GM21381 (cell line): ENCODE data around the gene CDYL2.
"Not testable (repeated sequence)": the region's sequence is repeated elsewhere in the genome, so short reads cannot be mapped to it uniquely, and the experiment has no call there.

Source experiments
- ATAC-seq: cut with Tn5 transposase; IDR thresholded peaks from one replicate; pipeline ENCODE4 v1.9.1; 2021; ENCODE audit warnings: mild to moderate bottlenecking, moderate library complexity; ENCODE audit not compliant: unreplicated experiment

Gene CDYL2

DNA sequence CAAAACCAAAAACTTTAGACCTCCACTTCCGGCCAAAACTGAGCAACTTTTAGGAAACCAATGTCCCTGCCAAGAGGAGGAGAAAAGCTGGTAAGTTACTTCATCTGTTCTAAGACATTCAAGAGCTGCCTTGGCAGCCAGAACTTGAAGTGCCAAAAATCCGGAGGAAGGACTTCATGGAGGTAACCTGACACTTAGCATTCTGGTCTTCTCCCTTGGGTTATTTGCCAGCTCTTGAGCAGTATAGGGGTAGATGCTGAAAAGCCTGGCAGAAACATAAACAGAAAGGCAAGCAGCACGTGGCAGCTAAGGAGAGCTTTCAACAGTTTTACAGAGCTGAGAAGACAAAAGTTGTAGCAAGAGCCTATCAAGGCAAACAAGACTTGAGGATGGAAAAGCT lies 53.2 kb downstream of the CDYL2 start:
- ATAC-seq: no peak

DNA sequence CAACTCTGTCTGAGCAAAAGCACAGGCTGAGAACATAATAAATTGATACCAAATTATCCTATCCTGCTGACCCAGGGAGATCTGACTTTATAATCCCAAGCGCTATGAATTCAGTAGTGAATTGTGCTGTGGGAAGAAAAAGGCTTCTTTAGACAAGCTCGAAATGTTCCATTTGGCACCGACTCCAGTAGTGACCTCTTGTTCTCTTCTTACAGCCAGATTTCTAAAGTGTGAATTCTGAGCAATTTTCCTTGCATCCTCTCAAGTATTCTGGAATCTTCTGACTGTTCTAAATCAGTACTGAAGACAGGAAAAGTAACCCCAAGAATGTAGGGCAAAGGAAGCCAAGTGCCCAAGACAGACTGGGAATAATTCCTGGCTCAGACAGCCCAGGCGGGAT lies 58.2 kb downstream of the CDYL2 start:
- no peak for ATAC-seq

DNA sequence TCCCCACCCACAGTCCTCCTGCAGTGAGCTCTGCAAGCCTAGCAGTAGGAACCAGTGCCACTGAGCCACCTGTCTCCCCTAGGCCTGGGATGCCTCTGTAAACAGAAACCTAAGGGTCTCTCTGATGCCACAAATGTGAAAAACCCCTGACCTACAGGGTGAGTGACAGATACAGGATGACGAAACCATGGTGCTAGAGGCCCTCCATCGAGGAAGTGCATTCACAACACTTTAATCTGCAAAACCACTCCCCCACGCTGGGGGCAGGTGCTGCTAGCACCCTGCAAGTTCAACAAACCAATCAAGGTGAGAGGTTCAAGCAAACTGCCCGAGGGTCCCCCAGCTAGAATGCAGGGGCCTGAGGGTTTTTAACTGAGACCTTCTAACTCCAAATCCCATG lies 59.5 kb downstream of the CDYL2 start:
- no peak for ATAC-seq

DNA sequence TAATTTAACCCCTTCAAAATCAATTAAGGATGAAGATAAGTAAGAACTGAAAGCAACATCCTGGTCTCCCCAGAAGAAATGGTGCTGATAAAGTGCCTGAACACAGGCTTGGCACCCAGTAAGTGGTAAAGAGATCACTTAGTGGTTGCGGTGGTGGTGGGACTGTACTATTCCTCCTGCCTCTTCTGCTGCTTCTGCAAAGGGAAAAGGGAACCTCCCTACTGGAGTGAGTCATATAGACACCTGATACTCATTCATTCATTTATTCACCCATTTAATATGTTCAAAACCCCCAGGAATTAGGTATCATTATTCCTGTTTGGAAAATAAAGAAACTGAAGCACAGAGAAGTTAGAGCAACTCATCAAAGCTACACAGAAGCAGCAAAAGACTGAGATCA lies 60.6 kb downstream of the CDYL2 start:
- no peak for ATAC-seq

DNA sequence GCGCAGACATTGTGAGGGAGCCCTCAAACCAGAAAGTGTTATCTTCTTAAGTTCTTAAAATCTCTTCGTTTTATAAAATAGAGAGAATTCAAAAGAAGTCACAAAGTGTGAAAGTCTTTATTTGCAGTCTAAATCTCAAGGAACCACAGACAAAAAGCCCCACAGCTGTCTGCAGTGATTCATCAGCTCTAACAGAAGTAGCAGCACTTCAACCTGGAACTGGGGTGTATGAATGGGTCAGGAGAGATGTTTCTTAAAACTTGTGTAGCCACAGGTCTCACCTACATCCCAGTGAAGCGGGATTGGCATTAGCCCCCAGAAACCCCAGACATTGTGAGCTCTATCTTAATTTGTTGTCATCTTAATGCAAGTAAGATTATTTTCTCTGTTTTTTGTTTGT lies 61.1 kb downstream of the CDYL2 start:
- ATAC-seq: no peak

DNA sequence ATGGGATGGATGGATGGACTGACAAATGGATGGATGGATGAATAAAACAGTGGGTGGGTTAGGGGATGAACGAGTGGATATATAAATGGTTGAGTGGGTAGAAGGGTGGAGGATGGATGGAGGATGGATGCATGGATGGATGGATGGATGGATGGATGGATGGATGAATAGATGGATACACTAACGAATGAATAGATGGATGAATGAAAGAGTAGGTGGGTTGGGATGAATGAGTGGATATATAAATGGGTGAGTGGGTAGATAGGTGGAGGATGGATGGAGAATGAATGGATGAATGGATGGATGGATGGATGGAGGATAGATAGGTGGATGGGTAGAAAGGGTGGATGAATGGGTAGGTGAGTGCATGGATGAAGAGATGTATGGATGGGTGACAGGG lies 62.1 kb downstream of the CDYL2 start:
- no peak for ATAC-seq

DNA sequence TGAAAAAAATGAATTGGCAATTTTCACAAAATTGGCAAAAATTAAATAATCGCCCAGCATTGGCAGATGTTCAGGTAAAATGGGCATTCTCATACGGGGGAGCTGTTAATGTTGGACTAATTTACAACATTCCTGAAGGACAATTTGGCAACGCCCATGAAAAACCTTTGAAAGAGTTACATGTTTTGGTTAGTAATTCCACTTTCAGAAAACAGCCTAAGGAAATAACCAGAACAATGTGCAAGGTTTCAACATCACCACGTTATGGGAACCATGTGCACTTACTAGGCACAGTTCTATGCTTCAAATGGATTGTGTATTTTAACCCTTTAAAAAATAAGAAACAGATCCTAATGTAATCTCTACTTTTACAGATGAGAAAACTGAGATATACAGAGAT lies 62.7 kb downstream of the CDYL2 start:
- ATAC-seq: no peak

DNA sequence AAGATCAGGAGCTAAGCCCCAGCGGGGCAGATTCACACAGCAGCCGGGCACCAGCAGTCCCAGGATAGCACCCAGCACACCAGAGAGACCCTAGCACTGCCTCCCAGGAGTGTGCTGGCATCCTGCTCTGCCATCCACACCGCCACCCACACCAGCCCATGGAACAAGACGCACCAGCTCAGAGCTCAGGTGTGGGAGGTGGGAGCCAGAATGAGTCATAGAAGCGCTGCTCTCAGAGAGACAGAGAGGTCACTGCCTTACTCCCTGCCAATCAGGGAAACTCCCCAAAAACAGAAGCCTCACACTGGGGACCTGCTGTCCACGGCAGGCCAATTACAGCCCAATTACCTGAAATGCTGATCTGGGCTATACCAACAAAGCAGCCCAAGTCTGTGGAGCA lies 64.9 kb downstream of the CDYL2 start:
- ATAC-seq: no peak

DNA sequence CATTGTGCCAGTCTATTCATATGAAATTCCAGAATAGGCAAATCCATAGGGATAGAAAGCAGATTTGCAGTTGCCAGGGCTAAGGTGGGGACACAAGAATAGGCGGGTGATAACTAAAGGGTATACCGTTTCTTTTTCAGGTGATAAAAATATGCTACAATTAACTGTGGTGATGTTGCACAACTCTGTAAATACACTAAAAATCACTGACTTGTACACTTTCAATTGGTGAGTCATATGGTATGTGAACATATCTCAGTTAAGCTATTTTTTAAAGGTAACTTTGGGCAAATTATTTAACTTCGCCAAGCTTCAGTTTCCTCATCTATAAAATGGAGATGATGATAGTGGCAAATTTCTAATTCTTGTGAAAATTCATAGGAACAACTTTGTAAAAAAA lies 65.9 kb downstream of the CDYL2 start:
- ATAC-seq: no peak

DNA sequence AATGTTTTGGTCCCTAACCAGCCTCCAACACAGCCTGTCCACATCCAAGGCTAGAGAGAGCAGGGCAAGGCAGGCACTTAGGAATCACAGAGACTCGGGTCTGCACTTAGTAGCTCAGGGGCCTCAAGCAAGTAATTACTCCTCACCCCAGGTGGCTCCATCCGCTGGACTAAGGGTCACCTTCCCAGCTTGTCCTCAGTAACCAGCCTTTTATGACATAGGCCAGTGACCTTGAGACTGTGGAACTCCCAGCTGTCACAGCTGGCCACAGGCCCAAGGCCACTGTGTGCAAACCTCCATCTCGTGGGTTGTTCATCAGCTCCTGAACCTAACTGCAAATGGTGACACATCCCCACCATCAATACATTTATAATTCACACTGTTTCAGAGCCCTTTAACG lies 68.6 kb downstream of the CDYL2 start:
- ATAC-seq: no peak

DNA sequence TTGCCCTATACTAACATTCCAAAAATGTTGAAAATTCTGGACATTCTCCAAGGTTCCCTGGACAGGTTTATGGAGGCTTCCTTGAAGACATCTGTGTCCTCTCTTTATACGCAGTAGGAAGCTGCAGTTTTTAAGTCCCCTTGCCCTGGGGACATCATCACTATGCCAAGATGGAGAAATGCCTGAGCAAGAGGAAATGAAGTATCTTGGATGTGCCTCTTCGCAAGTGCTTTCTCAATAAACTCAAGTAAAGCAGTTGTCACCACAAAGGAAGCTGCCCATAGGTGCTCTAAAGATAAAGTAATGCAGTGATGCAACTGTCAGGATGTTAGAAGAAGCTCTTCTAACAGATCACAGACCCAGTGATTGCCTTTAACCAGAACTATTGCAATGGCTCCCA lies 71.0 kb downstream of the CDYL2 start:
- no peak for ATAC-seq

DNA sequence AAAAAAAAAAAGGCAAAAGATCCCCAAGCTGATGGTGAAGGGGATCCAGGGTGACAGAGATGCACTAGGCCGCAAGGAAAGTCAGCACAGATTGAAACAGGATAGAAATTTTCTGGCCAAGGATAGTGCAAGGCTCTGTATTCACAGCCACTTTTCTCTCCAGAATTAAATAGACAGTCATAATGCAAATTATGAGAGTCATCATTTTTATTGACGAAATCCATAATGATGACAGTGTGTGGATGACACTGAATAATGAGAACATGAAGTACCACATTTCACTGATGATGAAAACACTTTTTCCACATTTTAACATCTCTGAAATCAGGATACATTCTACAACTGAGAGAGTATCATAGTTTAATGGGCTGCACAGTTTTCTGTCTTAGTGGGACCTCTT lies 72.5 kb downstream of the CDYL2 start:
- no peak for ATAC-seq

DNA sequence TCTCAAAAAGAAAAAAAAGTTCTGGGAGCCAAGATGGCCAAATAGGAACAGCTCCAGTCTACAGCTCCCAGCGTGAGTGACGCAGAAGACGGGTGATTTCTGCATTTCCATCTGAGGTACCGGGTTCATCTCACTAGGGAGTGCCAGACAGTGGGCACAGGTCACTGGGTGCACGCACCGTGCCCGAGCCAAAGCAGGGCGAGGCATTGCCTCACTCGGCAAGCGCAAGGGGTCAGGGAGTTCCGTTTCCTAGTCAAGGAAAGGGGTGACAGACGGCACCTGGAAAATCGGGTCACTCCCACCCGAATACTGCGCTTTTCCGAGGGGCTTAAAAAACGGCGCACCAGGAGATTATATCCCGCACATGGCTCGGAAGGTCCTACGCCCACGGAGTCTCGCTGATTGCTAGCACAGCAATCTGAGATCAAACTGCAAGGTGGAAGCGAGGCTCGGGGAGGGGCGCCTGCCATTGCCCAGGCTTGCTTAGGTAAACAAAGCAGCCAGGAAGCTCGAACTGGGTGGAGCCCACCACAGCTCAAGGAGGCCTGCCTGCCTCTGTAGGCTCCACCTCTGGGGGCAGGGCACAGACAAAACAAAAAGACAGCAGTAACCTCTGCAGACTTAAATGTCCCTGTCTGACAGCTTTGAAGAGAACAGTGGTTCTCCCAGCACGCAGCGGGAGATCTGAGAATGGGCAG lies 77.2 kb downstream of the CDYL2 start:
- ATAC-seq: not testable (repeated sequence)

DNA sequence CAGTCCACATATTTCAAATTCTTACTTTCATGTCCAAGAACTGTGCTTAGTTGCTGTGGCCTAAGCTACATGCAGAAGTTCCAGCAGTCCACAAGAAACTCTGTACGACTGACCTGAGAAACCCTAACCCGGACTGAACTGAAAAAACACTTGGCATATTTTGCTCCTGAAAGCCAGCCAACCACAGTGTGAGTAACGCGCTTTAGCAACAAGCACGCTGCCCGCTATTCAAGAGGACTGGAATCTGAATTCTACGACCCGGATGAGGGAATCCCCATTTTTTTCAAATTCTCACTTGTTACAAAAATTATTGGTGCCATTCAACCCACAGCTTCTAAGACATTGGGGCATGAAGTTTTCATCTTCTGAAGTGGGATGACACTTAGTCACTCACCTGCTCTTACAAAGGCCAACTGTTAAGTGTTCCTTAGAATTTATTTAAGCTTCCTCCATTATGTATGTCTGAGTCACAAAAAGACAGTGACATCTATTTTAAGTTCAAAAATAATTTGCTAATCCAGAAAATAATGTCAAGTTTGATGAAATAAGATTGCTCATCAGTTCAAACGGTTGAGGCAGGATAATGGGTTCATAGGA lies 78.7 kb downstream of the CDYL2 start:
- no peak for ATAC-seq

DNA sequence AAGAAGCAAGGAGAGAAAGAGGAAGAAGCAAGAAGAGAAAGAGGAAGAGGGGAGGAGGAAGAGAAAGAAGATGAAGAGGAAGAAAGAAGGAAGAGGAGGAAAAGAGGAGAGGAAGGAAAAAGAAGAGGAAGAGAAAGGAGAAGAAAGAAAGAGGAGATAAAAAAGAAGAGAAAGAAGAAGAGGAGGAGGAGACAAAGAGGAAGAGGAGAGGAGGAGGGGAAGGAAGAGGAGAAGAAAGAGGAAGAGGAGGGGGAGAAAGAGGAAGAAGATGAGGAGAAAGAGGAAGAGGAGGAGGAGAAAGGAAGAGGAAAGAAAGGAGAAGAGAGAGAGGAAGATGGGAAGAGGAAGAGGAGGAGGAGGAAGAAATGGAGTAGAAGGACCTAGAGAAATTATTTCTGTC lies 80.4 kb downstream of the CDYL2 start:
- no peak for ATAC-seq

DNA sequence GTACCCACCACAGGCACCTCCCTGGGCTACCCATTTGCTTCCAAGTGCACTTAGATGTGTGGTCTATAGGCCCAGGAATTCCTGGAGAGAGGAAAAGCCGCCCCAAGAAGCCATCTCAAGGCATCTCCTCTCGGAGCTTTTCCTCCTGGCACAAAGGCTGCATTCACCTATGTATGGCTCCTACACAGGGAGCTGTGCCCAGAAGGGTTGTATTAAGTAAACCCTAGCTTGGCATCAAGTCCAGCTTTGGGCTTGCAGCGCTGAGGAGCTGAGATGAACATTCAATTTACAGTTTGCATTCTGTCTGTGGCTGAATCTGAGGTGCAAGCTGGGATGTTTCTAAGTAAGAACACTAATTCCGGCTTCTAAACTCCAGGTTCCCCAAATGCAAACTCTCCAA lies 81.3 kb downstream of the CDYL2 start:
- no peak for ATAC-seq

DNA sequence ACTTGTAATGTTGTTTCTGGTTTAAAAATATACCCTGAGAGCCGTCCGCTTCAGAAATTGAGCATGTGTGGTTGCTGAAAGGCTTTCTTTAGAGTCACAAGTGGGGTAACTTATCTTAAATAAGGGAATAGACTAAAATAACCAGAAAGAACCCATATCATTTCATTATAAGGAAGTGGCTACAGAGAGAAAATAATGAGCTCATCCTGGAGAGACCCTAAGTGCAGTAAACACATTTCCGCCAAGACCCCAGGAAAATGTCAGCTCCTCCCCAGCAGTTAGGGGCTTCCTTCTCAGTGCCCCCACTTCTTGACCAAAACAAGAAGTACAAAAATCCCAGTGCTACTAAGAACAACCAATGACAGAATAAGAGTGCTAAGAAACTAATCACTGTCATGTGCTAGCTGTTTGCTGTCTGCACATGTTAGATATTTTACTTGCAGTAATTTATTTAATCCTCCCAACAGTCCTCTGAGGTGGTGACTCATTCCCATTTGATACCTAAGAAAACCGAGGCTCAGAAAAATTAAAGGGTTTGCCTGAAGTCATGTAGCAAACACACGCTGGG lies 83.5 kb downstream of the CDYL2 start:
- no peak for ATAC-seq

DNA sequence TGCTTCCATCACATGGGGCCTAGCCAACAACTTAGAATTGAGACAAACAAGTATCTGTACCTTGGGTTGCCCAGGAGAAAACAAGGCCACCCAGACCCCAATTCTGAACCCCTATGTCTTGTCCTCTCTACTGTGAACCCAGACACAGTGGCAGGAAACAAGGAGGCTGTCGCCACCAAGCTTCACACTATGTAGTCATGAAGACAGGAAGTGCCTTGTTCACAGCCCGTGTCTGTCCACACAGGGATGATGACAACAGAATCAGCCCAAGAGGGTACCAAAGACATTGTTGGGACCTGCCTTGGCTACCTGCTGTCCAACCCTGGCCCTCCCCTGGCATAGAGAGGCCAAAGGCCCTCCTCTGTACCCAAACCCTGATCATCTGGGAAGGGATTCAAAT lies 84.8 kb downstream of the CDYL2 start:
- ATAC-seq: no peak

DNA sequence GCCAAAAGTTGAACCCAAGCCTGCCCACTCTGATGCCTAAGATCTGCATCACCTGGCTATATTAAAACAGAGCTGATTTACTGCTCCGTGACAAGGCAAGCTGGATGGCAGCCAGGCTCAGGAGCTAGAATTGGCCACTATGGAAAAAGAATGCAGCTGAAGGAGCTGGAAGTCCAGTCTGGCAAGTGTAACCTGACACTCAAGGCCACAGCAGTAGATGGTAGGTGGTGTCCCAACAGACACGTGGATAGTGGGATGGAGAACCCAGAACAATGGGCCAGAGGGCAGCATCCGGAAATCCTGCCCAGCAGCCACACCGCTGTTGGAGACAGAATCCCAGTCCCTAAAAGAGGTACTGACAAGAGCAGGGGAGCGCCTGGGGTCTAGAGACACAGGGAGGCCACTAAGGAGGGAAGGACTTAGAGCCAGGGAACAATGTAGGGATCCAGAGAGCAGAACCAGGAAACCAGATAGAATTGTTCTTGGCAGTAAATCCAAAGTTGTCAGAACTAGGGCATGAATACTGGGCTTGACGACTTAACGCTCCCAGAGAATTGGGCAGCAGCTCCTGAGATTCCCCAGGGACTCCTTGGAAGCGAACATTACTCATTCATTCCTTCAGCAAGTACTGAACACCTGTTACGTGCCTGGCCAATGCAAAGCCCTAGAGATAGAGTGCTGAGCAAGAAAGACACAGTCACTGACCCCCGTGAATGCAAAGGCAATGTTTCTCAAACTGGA lies 85.7 kb downstream of the CDYL2 start:
- ATAC-seq: no peak

DNA sequence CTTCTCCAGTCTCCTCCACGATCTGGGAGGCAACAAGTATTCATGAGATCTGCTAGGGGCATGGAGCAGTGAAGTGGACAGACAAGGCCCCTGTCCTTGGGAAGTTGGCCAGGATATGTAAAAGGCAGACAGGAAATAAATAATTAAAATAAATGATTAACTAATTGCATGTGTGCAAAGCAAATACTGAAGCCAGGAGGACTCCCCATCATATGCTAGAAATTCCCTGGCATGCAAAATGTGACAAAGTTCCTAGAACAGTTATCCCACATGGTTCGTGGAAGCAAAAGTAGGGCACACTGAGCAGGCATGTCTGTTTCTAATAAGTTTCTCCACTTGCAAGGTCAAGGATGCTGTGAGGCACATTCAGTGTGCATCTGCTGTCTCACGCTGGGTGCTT lies 86.8 kb downstream of the CDYL2 start:
- no peak for ATAC-seq

DNA sequence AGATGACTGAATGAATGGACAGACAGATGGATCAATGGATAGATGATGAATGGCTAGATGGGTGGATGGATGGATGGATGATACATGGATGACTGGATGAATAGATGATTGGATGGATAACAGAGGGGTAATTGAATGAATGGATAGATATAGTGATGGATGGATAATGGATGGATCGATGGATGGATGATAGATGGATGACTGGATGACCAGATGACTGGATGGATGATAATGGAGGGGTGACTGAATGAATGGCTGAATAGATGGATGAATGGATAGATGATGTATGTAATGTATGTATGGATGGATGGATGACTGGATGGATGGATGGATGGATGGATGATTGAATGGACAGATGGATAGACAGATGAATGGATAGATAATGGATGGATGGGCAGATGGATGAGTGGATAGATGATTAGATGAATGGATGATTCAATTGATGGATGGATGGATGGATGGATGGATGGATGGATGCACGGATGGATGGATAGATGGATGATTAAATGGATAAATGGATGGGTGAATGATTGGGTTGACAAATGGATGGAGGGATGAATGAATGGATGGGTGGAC lies 87.7 kb downstream of the CDYL2 start:
- ATAC-seq: no peak

DNA sequence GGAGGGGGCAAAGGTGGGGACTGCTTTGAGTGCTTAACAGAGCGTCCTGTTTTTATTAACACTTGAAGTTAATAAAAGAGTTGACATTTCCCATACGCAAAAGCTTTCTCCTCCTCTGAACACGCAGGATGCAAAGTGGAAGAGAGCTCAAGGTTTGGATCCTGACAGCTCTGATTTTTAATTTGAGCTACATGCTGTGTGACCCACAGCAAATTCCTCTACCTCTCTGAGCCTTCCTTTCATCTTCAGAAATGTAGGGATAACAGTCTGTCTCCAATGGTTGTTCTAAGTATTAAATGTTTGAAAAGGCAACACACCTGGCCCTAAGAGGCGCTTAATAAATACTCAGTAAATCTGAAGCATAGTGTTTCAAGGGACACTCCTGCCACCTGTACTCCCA lies 93.0 kb downstream of the CDYL2 start:
- ATAC-seq: no peak
